ENCODE measurements around the gene MPHOSPH10. TPM values are rescaled to one million over a fixed set of nuclear protein-coding genes. Genes with fewer than 3 reads are reported as not detected.

Gene MPHOSPH10
- total and polyA plus RNA-seq, 2 of the 4 experiments (the other 2 are of a cell fraction): 5.4 to 11.2 TPM

GRCh38 chr2:71100195-71100964 lies 30.1 kb upstream of the MPHOSPH10 start:
- in situ Hi-C loops (cut with MboI; ENCODE audit: low sequenced_read_pairs): no loop called here
- Histone ChIP-seq H2AFZ (replicated peaks; ENCODE audit: low read length, poor library complexity) (no peak overlapping the region), H3K4me1 (ENCODE audit: control insufficient read depth, insufficient read depth, low read length) (no peaks in the 10 kb centered on the region), H3K23ac (ENCODE audit: low read depth, low read length) (no peak overlapping the region), H2BK5ac (ENCODE audit: low read depth, low read length, poor library complexity, severe bottlenecking) (no peak overlapping the region), H3K4me3 (ENCODE audit: insufficient read depth, low read depth, low read length) (no peak overlapping the region), H2AK5ac (ENCODE audit: low read depth, low read length) (no peak overlapping the region), H3K36me3 (ENCODE audit: control insufficient read depth, insufficient read depth, low read length) (no peaks in the 10 kb centered on the region), H4K91ac (ENCODE audit: insufficient read depth, low read depth, low read length) (no peak overlapping the region), H3K9me1 (ENCODE audit: insufficient read depth, low read length) (no peaks in the 10 kb centered on the region), H4K20me1 (ENCODE audit: insufficient read depth, low read length) (no peaks in the 10 kb centered on the region), H2AK9ac (replicated peaks; ENCODE audit: low read depth, low read length, poor library complexity) (no peak overlapping the region), H2BK15ac (ENCODE audit: low read depth, low read length) (no peak overlapping the region), H3K18ac (ENCODE audit: low read depth, low read length) (no peak overlapping the region), H3K27me3 (ENCODE audit: control insufficient read depth, insufficient read depth, low read length) (no peaks in the 10 kb centered on the region; the same call in 1 of the 2 replicates), H3K9ac (ENCODE audit: low read depth, low read length) (no peak overlapping the region), H3K9me3 (ENCODE audit: control insufficient read depth, insufficient read depth, low read length) (peaks cover 3% of the 10 kb centered on the region), H3K14ac (replicated peaks; ENCODE audit: low read depth, low read length) (no peak overlapping the region), H2BK120ac (ENCODE audit: low read depth, low read length) (no peak overlapping the region), H3K4me2 (ENCODE audit: low read depth, low read length) (no peak overlapping the region), H3K4ac (ENCODE audit: low read depth, low read length) (no peak overlapping the region), H4K5ac (ENCODE audit: low read depth, low read length) (no peak overlapping the region), H3K27ac (ENCODE audit: insufficient read depth, low read length) (no peak overlapping the region), H4K8ac (ENCODE audit: low read depth in 2 of 2, low read length in 2 of 2) (peak overlapping the region in 1 of 2 experiments; percentile 82; a peak in 2 of 4 replicates), H3K56ac (ENCODE audit: extremely low read depth, insufficient read depth, low read length) (no peak overlapping the region), H3K79me1 (ENCODE audit: low read depth in 1 of 2, low read length in 2 of 2) (no peaks in the 10 kb centered on the region), H2BK20ac (ENCODE audit: low read depth, low read length) (peak overlapping the region; percentile 58; the same call in 1 of the 2 replicates)
- TF ChIP-seq CTCF (conservative IDR thresholded peaks at IDR 0.05; ENCODE audit: low read depth, low read length): peak; percentile 69
- TF ChIP-seq RCOR1 (IDR thresholded peaks at IDR 0.05; ENCODE audit: insufficient replicate concordance, low read length): no peak
- no peak for TF ChIP-seq USF2 (IDR thresholded peaks at IDR 0.05; ENCODE audit: low read depth, low read length)
- no peak for TF ChIP-seq POLR2A (IDR thresholded peaks at IDR 0.05; ENCODE audit: low read depth, low read length)
- no peak for TF ChIP-seq MAZ (IDR thresholded peaks at IDR 0.05; ENCODE audit: borderline replicate concordance, low read depth, low read length)
- TF ChIP-seq SMC3 (IDR thresholded peaks at IDR 0.05; ENCODE audit: low read depth, low read length): peak; percentile 59
- TF ChIP-seq FOS (IDR thresholded peaks at IDR 0.05; ENCODE audit: low read depth, low read length): no peak
- no peak for TF ChIP-seq MAFK (IDR thresholded peaks at IDR 0.05; ENCODE audit: low read depth, low read length)
- peak; percentile 62 for TF ChIP-seq RAD21 (IDR thresholded peaks at IDR 0.05; ENCODE audit: low read length)
- no TSS peak for BruUV-seq (replicated peaks)
- ChIA-PET POLR2A (ENCODE audit: unreplicated experiment) (no interaction called here), CTCF (interaction anchor here (0.6 to 3.0 kb wide), 7 partner anchors 9 to 48 kb away, joined by 3 to 20 read pairs (median 4); partner anchors contain the start of gene NAGK)
- dilution Hi-C loops (cut with HindIII; ENCODE audit: low sequenced_read_pairs, unreplicated experiment): no loop called here
- ATAC-seq (ENCODE audit: low read depth): peak; percentile 83
- no CpG with 5 or more reads among the region's 3 CpGs for WGBS, 2 experiments (ENCODE audit: extremely low coverage in 2 of 2, insufficient read length in 1 of 2)
- peak; percentile 70 for DNase-seq
- intact Hi-C loops (cut with micrococcal nuclease): loop anchor here (1.0 kb wide), 1 partner anchor 30 kb away; the partner anchor contains the start of genes MCEE and MPHOSPH10
